Measurements from ENCODE around the gene FOXE3.

GRCh38 chr1:47390843-47391242 is 25.2 kb upstream of the FOXE3 start:
- TF ChIP-seq CTCF (IDR thresholded peaks at IDR 0.05) (no peak), POLR2AphosphoS5 (IDR thresholded peaks at IDR 0.05) (no peak), POLR2A (IDR thresholded peaks at IDR 0.05) (no peak), EP300 (IDR thresholded peaks at IDR 0.05) (no peak)
